GM23248 (cell line): Measurements from ENCODE around the gene AFDN. TPM values are rescaled to one million over a fixed set of nuclear protein-coding genes. Genes with fewer than 3 reads are reported as not detected.

Experiments used
- DNase-seq: peaks from one replicate; pipeline ENCODE4 v3.0.0-alpha.2; 2015
- H2AFZ ChIP-seq: fragments of 200-600 bp; sonication (generic); 2 replicates; pipeline ENCODE4 v1.6.1; 2016; ENCODE audit warnings: antibody characterized with exemption
- H3F3A ChIP-seq: fragments of 200-600 bp; sonication (generic); 2 replicates; pipeline ENCODE4 v1.6.1; 2016; ENCODE audit warnings: mild to moderate bottlenecking, antibody characterized with exemption, mixed run types; ENCODE audit not compliant: insufficient read depth
- H3K27ac ChIP-seq: fragments of 200-600 bp; sonication (generic); 2 replicates; pipeline ENCODE4 v1.5.1; 2016; ENCODE audit warnings: mild to moderate bottlenecking
- H3K27me3 ChIP-seq: fragments of 200-600 bp; sonication (generic); replicated peaks from 2 replicates; pipeline ENCODE4 v1.6.1; 2016; ENCODE audit warnings: mild to moderate bottlenecking; ENCODE audit not compliant: insufficient read depth
- H3K36me3 ChIP-seq: fragments of 200-600 bp; sonication (generic); 2 replicates; pipeline ENCODE4 v1.6.1; 2016; ENCODE audit warnings: low read depth, mild to moderate bottlenecking
- H3K4me1 ChIP-seq: fragments of 200-600 bp; sonication (generic); 2 replicates; pipeline ENCODE4 v1.6.1; 2016; ENCODE audit warnings: mild to moderate bottlenecking; ENCODE audit not compliant: insufficient read depth
- H3K4me2 ChIP-seq: fragments of 200-600 bp; sonication (generic); one replicate; pipeline ENCODE4 v1.6.1; 2016; ENCODE audit warnings: mild to moderate bottlenecking; ENCODE audit not compliant: unreplicated experiment
- H3K4me3 ChIP-seq: fragments of 200-600 bp; sonication (generic); 2 replicates; pipeline ENCODE4 v1.5.1; 2016; ENCODE audit warnings: mild to moderate bottlenecking
- H3K79me2 ChIP-seq: fragments of 200-600 bp; sonication (generic); 2 replicates; pipeline ENCODE4 v1.6.1; 2016; ENCODE audit warnings: mild to moderate bottlenecking; ENCODE audit not compliant: insufficient read depth
- H3K9ac ChIP-seq: fragments of 200-600 bp; sonication (generic); 2 replicates; pipeline ENCODE4 v1.6.1; 2016; ENCODE audit warnings: mild to moderate bottlenecking
- H3K9me2 ChIP-seq: fragments of 200-600 bp; sonication (generic); 2 replicates; pipeline ENCODE4 v1.6.1; 2016; ENCODE audit warnings: mixed run types, mild to moderate bottlenecking, moderate library complexity; ENCODE audit not compliant: insufficient read depth
- H3K9me3 ChIP-seq: fragments of 200-600 bp; sonication (generic); one replicate; pipeline ENCODE4 v1.6.1; 2017; ENCODE audit warnings: low read depth
- H4K20me1 ChIP-seq: fragments of 200-600 bp; sonication (generic); 2 replicates; pipeline ENCODE4 v1.6.0; 2016; ENCODE audit not compliant: insufficient read depth
- EZH2 ChIP-seq: fragments of 200-600 bp; sonication (generic); IDR thresholded peaks from 2 replicates; pipeline ENCODE4 v1.6.1; 2018; ENCODE audit warnings: antibody characterized with exemption, mild to moderate bottlenecking; ENCODE audit not compliant: insufficient read depth, poor library complexity, severe bottlenecking
- EZH2phosphoT487 ChIP-seq: fragments of 200-600 bp; sonication (generic); IDR thresholded peaks from 2 replicates; pipeline ENCODE4 v1.6.1; 2018; ENCODE audit warnings: antibody characterized with exemption, moderate library complexity, mild to moderate bottlenecking, low read depth; ENCODE audit not compliant: insufficient read depth
- WGBS, 2 experiments: methylation state at CpG; one replicate each; pipeline ENCODE4 v1.1.6; 2015 to 2017; ENCODE audit warnings: low lambda C conversion rate in 2 of 2, low coverage in 1 of 2; ENCODE audit errors: missing lambda C conversion rate in 2 of 2; 5-methylcytosine and 5-hydroxymethylcytosine counted together
- in situ Hi-C: fragments of 300-500 bp; cut with MboI; formaldehyde crosslinking; loops from 2 replicates; pipeline ENCODE4 v1.15.0; 2020
- polyA plus RNA-seq: library from polyadenylated mRNA; unstranded; fragments of >200 nt; fragmentation: Nextera tagmentation; extraction: Ambion mirVana; gene quantifications from 2 replicates; pipeline ENCODE4 v1.2.1, GENCODE V29; 2016
- total RNA-seq: library from RNA; depleted of rRNA; stranded (reverse); fragments of >200 nt; shearing (Covaris generic); gene quantifications from 2 replicates; pipeline ENCODE4 v1.2.3, GENCODE V29; 2014

The AFDN gene
- total and polyA plus RNA-seq, 2 experiments from 2014 or later = 4.5 to 13.8 TPM

- WGBS, 2 experiments = 42% methylated on average over 4 of the region's 4 CpGs
- no peak overlapping the region for H3K4me2 ChIP-seq
- H3K27me3 ChIP-seq = no peaks in the 10 kb centered on the region
- DNase-seq = no peak
- no peaks in the 10 kb centered on the region for H4K20me1 ChIP-seq
- no peaks in the 10 kb centered on the region for H3F3A ChIP-seq
- no peaks in the 10 kb centered on the region for H3K36me3 ChIP-seq
- H3K9me3 ChIP-seq = no peaks in the 10 kb centered on the region
- TF ChIP-seq EZH2 (no peak), EZH2phosphoT487 (no peak)
- in situ Hi-C loops = no loop called here
- no peak overlapping the region for H2AFZ ChIP-seq
- H3K4me1 ChIP-seq = no peaks in the 10 kb centered on the region
- no peaks in the 10 kb centered on the region for H3K79me2 ChIP-seq
- no peak overlapping the region for H3K9ac ChIP-seq
- no peak overlapping the region for H3K27ac ChIP-seq
- no peak overlapping the region for H3K4me3 ChIP-seq
- H3K9me2 ChIP-seq = no peaks in the 10 kb centered on the region
Observed at GRCh38 chr6:167806061-167806700, 20.5 kb upstream of the AFDN start.

- Histone ChIP-seq H3K4me1 (no peaks in the 10 kb centered on the region), H3F3A (no peaks in the 10 kb centered on the region), H3K36me3 (no peaks in the 10 kb centered on the region), H3K27me3 (no peaks in the 10 kb centered on the region), H4K20me1 (no peaks in the 10 kb centered on the region), H2AFZ (no peak overlapping the region), H3K79me2 (no peaks in the 10 kb centered on the region), H3K9me3 (no peaks in the 10 kb centered on the region), H3K9me2 (no peaks in the 10 kb centered on the region), H3K9ac (no peak overlapping the region), H3K27ac (no peak overlapping the region), H3K4me2 (no peak overlapping the region), H3K4me3 (no peak overlapping the region)
- DNase-seq = no peak
- in situ Hi-C loops = no loop called here
- no peak for TF ChIP-seq EZH2
- no peak for TF ChIP-seq EZH2phosphoT487
- WGBS, 2 experiments = 73 to 79% methylated on average over 6 of the region's 6 CpGs
Observed at GRCh38 chr6:167807200-167807599, 19.5 kb upstream of the AFDN start.

- H3K27me3 ChIP-seq = no peaks in the 10 kb centered on the region
- H4K20me1 ChIP-seq = no peaks in the 10 kb centered on the region
- H3K9me2 ChIP-seq = no peaks in the 10 kb centered on the region
- TF ChIP-seq EZH2phosphoT487 (no peak), EZH2 (no peak)
- no peaks in the 10 kb centered on the region for H3F3A ChIP-seq
- H3K27ac ChIP-seq = no peak overlapping the region
- no peaks in the 10 kb centered on the region for H3K4me1 ChIP-seq
- no peak overlapping the region for H3K9ac ChIP-seq
- H3K4me3 ChIP-seq = no peak overlapping the region
- no peak overlapping the region for H3K4me2 ChIP-seq
- WGBS, 2 experiments = 66 to 75% methylated on average over 3 of the region's 3 CpGs
- no peaks in the 10 kb centered on the region for H3K9me3 ChIP-seq
- no peak overlapping the region for H2AFZ ChIP-seq
- no peak for DNase-seq
- no peaks in the 10 kb centered on the region for H3K36me3 ChIP-seq
- no peaks in the 10 kb centered on the region for H3K79me2 ChIP-seq
- in situ Hi-C loops = no loop called here
Observed at GRCh38 chr6:167807756-167808155, 19.0 kb upstream of the AFDN start.

GRCh38 chr6:167811040-167811439, 15.7 kb upstream of the AFDN start:
- no peaks in the 10 kb centered on the region for H3K79me2 ChIP-seq
- no peaks in the 10 kb centered on the region for H3K4me1 ChIP-seq
- no peak overlapping the region for H3K4me3 ChIP-seq
- DNase-seq = no peak
- in situ Hi-C loops = no loop called here
- no peaks in the 10 kb centered on the region for H3K27me3 ChIP-seq
- no peak overlapping the region for H2AFZ ChIP-seq
- H3K9me2 ChIP-seq = no peaks in the 10 kb centered on the region
- H3K9me3 ChIP-seq = no peaks in the 10 kb centered on the region
- H3K4me2 ChIP-seq = no peak overlapping the region
- TF ChIP-seq EZH2phosphoT487 (no peak), EZH2 (no peak)
- H3K36me3 ChIP-seq = no peaks in the 10 kb centered on the region
- no peak overlapping the region for H3K27ac ChIP-seq
- H3K9ac ChIP-seq = no peak overlapping the region
- WGBS, 2 experiments = 43 to 61% methylated on average over 5 of the region's 5 CpGs
- H3F3A ChIP-seq = no peaks in the 10 kb centered on the region
- no peaks in the 10 kb centered on the region for H4K20me1 ChIP-seq
